Activated CD4-positive, CD25-positive, alpha-beta regulatory T cell treated with anti-CD3 and anti-CD28 coated beads, Interleukin-2, amount 50 U/mL, for 16 hours (primary cell): ENCODE results near the gene PRDX1.

Experiments
- DNase-seq: peaks from one replicate; pipeline ENCODE4 v3.0.0-alpha.2; 2020; ENCODE audit warnings: low read depth, low spot score

The PRDX1 gene

GRCh38 chr1:45465277-45465676, 56.4 kb downstream of the PRDX1 start:
- no peak for DNase-seq
